ENCODE measurements around the gene USP6NL.
A peak's percentile ranks its signal among the peaks of the same experiment; 100 is the strongest.
"Not testable (repeated sequence)": the region's sequence is repeated elsewhere in the genome, so short reads cannot be mapped to it uniquely, and the experiment has no call there.

USP6NL gene

GRCh38 chr10:11515596-11516430 lies 95.6 kb downstream of the USP6NL start:
- DNase-seq (ENCODE audit: low read depth in 2 of 2), result no peak

DNA sequence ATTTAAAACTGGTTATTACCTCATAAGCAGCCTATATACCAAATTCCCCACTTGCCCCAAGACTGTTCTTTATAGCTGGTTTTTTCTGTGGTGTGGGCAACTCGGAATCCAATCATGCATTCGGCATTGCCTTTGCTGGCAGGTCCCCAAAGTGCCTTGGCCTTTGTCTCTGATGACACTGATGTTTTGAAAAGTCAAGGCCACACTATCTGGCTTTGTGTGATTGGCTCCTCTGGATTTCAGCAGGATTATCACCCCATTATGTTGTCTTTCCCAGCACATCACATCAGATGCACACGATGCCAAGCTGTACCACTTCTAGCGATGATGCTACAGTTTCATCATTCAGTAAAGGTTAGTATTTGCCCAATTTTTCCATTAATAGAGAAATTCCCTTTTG lies 97.7 kb downstream of the USP6NL start:
- DNase-seq (ENCODE audit: low read depth in 2 of 2), result no peak

- DNase-seq (ENCODE audit: low read depth in 2 of 2), result no peak
These were observed 98.9 kb downstream of the USP6NL start for GRCh38 chr10:11512596-11512995.

GRCh38 chr10:11511321-11511720 lies 100.1 kb downstream of the USP6NL start:
- no peak for DNase-seq (ENCODE audit: low read depth in 2 of 2)

DNA sequence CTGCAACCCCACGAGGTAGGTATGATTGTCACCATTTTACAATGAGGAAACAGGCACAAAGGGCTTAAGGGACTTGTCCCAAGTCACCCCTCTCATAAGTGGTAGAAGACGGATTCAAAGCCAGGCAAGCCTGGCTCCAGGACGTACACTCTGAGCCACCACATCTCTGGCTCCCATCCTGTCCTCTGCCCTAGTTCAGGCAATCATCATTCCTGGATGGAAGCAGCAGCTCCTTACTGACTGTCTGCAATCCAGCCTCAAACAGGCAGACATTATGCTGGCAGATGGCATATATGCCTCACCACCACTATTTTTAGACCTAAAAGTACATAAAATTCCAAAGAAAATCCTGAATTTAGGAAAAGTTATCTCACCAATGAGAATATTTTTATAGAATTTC lies 100.7 kb downstream of the USP6NL start:
- no peak for DNase-seq (ENCODE audit: low read depth in 2 of 2)

- DNase-seq (ENCODE audit: low read depth in 2 of 2), result no peak
These were observed 101.2 kb downstream of the USP6NL start for GRCh38 chr10:11510281-11510680.

- DNase-seq (ENCODE audit: low read depth in 2 of 2), result no peak
These were observed 102.4 kb downstream of the USP6NL start for GRCh38 chr10:11509036-11509435.

DNA sequence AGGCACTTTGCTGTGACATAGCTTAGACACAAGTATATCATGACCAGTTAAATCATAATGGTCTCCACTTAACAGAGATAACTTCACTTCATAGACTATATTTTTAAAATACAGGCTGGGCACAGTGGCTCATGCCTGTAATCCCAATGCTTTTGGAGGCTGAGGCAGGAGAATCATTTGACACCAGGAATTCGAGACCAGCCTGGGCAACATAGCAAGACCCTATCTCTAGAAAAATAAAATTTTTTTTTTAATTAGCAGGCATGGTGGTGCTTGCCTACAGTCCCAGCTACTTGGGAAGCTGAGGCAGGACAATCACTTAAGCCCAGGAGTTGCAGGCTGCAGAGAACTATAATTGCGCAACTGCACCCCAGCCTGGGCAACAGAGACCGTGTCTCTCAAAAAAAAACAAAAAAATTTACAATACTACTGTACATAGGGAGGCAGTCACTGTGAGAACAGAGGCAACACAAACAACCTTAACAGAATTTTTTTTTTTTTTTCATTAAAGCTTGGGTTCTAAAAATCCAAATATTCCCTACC lies 105.1 kb downstream of the USP6NL start:
- no peak for DNase-seq (ENCODE audit: low read depth in 2 of 2)

GRCh38 chr10:11505639-11506038 lies 105.8 kb downstream of the USP6NL start:
- DNase-seq (ENCODE audit: low read depth in 2 of 2), result peak; percentile 12 to 16

GRCh38 chr10:11504566-11505285 lies 106.7 kb downstream of the USP6NL start:
- no peak for DNase-seq (ENCODE audit: low read depth in 2 of 2)

- DNase-seq (ENCODE audit: low read depth in 2 of 2), result no peak
These were observed 109.8 kb downstream of the USP6NL start for GRCh38 chr10:11501600-11501999.

DNA sequence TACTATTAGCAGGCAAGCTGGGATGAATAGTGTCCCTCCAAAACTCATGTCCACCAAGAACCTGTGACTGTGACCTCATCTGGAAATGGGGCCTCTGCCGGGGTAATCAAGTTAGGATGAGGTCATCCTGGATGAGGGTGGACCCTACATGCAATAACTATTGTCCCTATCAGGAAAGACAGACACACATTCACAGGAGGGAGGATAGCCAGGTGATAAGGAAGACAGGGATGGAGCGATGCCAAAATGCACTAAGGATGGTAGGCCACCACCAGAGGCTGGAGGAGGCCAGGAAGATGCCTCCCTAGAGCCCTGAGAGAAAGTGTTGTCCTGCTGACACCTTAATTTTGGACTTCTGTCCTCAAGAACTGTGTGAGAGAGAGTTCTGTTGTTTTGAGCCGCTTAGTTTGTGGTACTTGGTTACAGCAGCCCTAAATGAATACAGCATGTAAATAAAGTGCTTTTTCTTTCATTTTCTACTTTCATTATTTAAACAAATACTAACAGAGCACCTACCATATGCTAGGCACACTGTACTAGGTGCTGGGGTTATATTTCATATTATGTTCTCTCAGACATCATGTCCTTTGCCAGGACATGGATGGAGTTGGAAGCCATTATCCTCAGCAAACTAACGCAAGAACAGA lies 111.9 kb downstream of the USP6NL start:
- DNase-seq (ENCODE audit: low read depth in 2 of 2), result no peak

DNA sequence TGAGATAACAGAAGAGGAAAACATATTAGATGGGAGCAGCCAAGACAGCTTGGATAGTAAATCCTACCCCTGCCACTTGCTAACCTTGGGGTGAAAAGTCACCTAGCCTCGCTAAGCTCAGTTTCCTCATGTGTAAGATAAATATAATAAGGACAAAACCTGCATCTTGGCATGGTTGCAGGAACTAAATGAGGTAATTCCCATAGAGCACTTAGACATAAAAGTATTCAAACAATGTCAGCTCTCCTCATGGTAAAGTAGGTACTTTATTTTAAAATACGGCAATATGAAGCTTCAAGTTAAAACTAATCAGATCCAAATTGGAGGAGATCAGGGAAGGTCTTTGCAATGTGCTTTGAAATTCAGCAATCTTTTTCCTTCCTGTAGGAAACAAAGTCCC lies 113.1 kb downstream of the USP6NL start:
- DNase-seq (ENCODE audit: low read depth in 2 of 2), result no peak

DNA sequence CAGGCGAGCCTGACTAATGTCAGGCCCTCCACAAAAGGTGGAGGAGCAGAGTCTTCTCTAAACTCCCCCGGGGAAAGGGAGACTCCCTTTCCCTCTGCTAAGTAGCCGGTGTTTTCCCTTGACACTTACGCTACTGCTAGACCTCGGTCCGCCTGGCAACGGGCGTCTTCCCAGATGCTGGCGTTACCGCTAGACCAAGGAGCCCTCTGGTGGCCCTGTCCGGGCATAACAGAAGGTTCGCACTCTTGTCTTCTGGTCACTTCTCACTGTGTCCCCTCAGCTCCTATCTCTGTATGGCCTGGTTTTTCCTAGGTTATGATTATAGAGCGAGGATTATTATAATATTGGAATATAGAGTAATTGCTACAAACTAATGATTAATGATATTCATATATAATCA lies 116.5 kb downstream of the USP6NL start:
- DNase-seq (ENCODE audit: low read depth in 2 of 2), result not testable (repeated sequence)

DNA sequence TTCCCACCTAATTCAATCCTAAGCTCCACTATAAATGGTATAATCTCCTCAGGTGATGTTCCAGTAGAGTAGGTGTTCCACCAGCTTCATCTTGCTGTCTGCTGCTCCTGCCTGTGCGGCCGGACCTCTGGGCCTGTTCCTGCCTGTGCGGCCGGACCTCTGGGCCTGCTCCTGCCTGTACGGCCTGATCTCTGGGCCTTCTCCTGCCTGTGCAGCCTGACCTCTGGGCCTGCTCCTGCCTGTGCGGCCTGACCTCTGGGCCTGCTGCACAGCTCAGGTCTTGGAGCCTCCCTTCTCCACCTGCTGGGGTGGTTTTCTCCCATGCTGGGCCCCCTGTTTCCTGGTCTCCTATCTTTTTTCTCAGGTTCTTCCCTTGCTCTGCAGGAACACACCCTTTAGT lies 117.8 kb downstream of the USP6NL start:
- DNase-seq (ENCODE audit: low read depth in 2 of 2), result no peak

GRCh38 chr10:11491087-11491486 lies 120.4 kb downstream of the USP6NL start:
- no peak for DNase-seq (ENCODE audit: low read depth in 2 of 2)

- no peak for DNase-seq (ENCODE audit: low read depth in 2 of 2)
These were observed 121.9 kb downstream of the USP6NL start for GRCh38 chr10:11489591-11489990.

DNA sequence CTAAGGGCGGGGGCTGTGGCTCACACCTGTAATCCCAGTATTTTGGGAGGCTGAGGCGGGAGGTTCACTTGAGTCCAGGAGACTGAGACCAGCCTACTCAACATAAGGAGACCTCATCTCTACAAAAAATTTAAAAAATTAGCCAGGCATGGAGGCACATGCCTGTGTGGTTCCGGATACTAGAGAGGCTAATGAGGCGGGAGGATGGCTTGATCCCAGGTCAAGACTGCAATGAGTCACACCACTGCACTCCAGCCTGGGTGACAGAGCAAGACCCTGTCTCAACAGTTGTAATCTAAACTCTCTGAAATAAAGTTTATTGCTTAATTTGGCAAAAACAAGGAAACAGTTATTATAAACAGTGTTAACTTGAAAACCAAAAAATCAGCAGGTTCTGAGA lies 123.3 kb downstream of the USP6NL start:
- DNase-seq (ENCODE audit: low read depth in 2 of 2), result no peak

DNA sequence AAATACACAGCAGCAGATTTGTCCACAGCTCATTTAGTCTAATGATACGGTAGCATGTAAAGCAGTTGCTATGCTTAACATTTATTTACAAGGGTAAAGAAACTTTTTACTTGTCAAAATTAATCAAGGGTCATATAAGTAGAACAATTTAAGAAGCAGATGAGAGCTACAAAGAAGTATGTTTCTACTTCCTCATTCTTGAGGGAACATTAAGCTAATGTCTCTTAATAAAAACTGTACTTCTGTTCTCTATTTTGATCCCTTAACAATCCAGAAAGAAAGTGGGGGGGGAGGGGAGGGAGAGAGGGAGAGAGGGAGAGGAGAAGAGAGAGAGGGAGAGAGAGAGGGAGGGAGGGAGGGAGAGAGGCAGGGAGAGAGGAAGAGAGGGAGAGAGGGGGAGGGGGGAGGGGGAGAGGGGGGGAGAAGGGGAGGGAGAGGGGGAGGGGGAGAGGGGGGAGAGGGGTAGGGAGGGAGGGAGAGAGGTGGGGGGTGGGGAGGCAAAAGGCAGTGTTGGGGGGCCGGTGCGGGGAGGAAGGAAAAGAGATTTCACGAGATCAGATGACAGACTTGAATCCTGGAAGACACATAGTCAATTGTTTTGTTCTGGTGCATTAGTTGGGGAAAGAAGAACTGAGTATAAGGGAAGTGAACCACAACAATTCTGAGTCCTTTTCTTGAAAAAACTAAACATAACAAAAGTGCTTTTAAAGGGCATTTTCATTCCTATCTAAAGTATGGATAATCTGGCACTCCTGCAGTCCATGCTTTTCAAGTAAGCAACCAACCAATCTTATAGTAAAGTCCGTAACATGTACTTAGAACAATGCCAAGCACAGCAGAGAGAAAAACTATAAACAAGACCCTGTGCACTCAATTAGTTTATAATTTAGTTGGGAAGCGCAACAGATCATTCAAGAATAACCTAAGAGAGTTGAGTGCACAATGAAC lies 128.0 kb downstream of the USP6NL start:
- DNase-seq (ENCODE audit: low read depth in 2 of 2), result no peak

DNA sequence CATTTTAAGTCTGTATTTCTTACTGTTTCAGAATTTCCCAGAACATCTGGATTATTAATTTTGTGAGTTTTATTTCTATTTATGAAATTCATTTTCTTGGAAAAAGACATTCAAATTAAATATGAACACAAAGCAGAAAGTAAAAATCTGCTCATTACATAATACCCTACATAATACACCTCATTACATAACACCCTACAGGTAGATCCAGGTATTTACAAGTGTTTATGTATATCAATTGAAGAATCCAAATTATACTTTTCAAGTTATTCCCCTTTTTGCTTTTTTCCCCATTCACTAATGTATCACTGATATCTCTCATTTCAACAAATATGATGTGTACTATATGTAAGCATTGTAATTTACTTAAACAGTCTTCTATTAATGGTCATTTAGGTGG lies 129.1 kb downstream of the USP6NL start:
- no peak for DNase-seq (ENCODE audit: low read depth in 2 of 2)

GRCh38 chr10:11480687-11481086 lies 130.8 kb downstream of the USP6NL start:
- DNase-seq (ENCODE audit: low read depth in 2 of 2), result no peak
